GM19239 (cell line): Measurements from ENCODE around the gene TEAD2.
"Not testable (repeated sequence)": the region's sequence is repeated elsewhere in the genome, so short reads cannot be mapped to it uniquely, and the experiment has no call there.

Experiments used
- DNase-seq: peaks from one replicate; pipeline ENCODE4 v3.0.0; 2011; ENCODE audit warnings: low spot score; ENCODE audit not compliant: insufficient read length
- FAIRE-seq: peaks from 2 replicates; lab custom pipeline; 2011; peaks lifted over from hg19 to GRCh38; lab: Jason Lieb, UNC

Gene TEAD2

DNA sequence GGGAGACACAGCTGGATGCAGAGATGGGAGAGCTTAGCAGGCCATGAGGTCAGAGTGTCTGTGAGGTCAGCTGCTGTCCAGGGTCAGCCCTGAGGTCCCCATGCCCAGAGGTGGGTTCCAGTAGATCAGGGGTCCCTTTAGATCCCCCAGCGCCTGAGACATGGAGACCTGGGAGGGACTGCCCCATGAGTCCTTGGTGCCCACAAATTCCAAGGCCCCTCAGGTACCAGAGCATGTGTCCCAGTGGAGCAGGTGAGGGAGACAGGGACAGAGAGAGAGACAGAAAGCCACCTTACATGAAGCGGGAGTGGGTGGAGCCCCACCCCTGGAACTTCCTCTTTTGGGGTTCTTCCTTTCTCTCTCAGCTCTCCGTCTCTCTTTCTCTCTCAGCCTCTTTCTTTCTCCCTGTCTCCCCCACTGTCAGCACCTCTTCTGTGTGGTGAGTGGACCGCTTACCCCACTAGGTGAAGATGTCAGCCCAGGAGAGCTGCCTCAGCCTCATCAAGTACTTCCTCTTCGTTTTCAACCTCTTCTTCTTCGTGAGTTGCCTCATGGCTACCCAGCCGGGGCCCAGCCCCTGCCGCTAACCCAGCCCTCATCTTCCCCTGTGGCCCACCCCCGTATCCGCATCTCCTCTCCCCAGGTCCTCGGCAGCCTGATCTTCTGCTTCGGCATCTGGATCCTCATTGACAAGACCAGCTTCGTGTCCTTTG, 27.0 kb downstream of the TEAD2 start, which contains the start of gene CD37:
Gene CD37, plus strand, starts transcription at position 336 of the 713 bp plus-strand sequence. Its CDS starts 135 bp downstream, at position 471.
- FAIRE-seq = peak; percentile 99
- peak; percentile 60 for DNase-seq

DNA sequence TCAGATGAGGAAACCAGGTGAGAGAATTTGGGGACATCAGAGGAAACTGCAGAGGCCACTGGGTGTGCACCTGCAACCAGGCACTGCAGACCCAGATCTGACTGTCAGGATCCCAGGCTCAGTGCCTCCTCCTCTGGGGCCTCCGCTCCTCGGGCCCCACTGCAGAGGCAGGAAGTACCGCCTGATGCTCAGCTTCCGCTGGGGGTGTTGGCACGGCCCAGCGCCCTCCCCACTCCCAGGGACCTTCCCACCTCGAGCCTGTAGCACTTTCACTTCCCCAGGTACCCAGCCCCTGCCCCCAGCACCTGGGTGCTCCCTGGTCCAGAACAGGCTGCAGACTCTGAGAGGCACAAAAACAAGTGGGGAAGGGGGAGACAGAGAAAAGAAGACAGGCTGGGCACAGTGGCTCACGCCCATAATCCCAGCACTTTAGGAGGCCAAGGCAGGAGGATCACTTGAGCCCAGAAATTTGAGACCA, 28.4 kb downstream of the TEAD2 start:
- DNase-seq (peak; percentile 52), FAIRE-seq (peak; percentile 87)

DNA sequence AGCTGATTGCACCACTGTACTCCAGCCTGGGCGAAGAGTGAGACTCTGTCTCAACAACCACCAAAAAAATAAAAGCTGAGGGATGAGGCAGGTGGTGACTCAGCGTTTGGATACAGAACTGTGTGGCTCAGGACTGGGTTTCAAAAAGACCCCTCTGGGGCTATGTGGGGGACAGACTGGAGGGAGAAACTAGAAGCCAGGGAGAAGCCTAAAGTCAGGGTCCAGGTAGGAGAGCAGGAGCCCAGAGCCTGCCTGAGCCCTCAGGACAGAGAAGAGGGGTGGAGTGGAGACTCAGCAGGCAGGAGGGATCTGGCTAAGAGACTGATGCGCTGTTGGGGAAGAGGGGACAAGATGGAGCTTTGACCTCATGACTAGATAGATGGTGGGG, 28.8 kb downstream of the TEAD2 start:
- no peak for DNase-seq
- peak; percentile 23 for FAIRE-seq

DNA sequence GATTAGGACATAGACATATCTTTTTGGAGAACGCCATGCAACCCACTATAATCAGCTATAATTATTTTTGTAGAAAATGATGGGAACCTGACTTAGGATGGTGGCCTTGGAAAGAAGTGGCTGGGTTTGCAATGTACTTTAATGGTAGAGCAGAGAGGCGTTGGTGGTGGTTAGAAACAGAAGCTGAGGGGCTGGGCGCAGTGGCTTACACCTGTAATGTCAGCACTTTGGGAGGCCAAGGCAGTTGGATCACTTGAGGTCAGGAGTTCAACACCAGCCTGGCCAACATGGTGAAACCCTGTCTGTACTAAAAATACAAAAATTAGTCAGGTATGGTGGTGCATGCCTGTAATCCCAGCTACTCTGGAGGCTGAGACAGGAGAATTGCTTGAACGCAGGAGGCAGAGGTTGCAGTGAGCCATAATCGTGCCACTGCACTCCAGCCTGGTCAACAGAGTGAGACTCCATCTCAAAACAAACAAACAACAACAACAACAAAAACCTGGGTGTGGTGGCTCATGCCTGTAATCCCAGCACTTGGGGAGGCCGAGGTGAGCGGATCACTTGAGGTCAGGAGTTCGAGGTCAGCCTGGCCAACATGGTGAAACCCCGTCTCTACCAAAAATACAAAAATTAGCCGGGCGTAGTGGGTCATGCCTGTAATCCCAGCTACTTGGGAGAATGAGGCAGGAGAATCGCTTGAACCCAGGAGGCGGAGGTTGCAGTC, 29.4 kb downstream of the TEAD2 start:
- not testable (repeated sequence) for DNase-seq, FAIRE-seq

DNA sequence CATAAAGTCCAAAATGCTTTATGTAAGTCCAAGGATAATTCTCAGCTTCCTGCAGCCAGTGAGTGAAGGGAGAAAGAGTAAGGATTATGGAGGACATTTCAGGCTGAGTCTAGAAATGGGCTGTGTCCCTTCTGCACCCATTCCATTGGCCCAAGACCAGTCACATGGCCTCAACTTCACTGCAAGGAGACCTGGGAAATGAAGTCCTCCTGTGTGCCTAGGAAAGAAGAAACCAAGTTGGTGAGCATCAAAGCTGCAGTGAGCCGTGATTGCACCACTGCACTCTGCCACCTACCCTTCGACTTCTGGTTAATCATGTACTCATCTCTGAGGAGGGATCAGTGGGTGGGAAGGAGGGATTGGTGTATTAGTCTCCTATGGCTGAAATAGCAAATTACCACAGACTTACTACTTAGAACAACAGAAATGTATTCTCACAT, 30.6 kb downstream of the TEAD2 start:
- FAIRE-seq (peak; percentile 96), DNase-seq (peak; percentile 59)

DNA sequence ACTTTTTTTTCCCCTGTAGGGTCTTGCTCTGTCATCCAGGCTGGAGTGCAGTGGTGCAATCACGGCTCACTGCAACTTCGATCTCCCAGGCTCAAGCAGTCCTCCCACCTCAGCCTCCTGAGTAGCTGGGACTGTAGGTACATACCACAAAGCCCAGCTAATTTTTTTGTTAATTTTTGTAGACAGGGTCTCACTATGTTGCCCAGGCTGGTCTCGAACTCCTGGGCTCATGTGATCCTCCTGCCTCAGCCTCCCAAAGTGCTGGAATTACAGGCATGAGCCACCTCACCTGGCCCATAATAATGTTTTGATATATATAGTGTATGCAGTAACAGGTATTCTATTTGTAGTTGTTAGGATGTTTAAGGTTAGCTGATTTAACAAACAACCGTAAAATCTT, 31.0 kb downstream of the TEAD2 start:
- DNase-seq, FAIRE-seq: not testable (repeated sequence)

DNA sequence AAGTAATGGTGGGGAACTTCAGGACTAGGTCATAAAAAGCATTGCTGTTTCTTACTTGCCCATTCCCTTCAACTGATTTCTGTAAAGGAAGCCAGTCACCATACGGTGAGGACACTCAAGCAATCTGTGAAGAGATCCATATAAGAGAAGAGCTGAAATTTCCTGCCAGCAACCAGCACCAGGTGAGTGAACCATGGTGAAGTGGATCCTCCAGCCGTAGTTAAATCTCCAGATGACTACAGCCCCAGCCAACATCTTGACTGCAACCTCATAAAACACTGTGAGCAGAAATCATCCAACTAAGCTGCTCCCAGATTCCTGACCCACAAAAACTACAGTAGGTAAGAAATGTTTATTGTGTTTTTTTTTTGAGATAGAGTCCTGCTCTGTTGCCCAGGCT, 33.5 kb downstream of the TEAD2 start:
- FAIRE-seq (peak; percentile 74), DNase-seq (no peak)

DNA sequence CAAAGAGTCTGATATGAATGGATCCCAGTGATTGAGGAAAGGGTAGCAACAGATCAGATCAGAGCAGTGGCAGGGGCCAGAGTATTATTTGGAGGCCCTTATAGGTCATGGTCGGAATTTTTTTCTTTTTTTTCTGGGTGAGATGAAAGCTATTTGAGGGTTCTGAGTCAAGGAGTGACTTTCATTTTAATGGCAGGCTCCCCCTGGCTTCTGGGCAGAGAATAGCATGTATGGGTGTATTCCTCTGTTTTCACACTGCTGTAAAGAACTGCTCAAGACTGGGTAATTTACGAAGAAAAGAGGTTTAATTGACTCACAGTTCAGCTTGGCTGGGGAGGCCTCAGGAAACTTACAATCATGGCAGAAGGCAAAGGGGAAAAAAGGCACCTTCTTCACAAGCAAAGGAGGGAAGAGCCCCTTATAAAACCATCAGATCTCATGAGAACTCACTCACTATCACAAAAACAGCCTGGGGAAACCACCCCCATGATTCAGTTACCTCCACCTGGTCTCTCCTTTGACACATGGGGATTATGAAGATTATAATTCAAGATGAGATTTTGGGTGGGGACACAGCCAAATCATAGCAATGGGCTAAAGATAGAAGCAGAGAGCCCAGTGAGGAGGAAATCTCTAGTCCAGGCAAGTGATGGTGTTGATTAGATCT, 34.2 kb downstream of the TEAD2 start:
- DNase-seq (no peak), FAIRE-seq (no peak)

DNA sequence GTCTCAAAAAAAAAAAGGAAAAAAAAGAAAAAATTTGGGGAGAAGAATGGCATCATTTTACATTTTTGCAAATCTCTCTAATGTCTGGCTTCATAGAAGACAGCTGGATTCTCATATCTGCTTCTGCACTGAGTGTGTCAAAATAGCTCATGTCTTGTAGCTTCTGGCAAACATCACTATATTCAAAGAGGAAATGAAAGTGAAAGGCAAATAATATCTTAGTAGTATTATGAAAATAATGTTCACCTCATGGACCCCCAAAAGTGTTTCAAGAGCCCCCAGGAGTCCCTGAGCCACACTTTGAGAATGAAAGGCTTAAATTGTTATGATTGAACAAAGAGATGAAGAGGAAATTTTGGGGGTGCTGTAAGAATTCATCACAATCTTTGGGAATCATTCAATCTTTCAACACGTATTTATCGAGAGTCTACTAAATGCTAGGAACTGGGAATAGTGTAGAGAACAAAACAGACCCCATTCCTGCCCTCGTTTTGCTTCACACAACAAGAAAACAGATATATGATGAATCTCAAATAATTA, 36.0 kb downstream of the TEAD2 start:
- peak; percentile 86 for FAIRE-seq

DNA sequence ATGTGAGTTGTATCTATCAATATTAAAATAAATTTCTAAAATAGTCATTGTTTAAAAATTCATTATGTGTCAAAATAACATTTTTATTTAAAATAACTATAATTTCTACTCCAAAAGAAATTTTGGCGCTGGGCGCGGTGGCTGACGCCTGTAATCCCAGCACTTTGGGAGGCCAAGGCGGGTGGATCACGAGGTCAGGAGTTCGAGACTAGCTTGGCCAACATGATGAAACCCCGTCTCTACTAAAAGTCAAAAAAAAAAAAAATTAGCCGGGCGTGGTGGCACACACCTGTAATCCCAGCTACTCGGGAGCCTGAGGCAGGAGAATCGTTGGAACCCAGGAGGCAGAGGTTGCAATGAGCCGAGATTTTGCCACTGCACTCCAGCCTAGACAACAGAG, 36.5 kb downstream of the TEAD2 start:
- DNase-seq, FAIRE-seq: not testable (repeated sequence)

More for the DNA sequence above, 36.0 kb downstream of the TEAD2 start:
- no peak for DNase-seq

DNA sequence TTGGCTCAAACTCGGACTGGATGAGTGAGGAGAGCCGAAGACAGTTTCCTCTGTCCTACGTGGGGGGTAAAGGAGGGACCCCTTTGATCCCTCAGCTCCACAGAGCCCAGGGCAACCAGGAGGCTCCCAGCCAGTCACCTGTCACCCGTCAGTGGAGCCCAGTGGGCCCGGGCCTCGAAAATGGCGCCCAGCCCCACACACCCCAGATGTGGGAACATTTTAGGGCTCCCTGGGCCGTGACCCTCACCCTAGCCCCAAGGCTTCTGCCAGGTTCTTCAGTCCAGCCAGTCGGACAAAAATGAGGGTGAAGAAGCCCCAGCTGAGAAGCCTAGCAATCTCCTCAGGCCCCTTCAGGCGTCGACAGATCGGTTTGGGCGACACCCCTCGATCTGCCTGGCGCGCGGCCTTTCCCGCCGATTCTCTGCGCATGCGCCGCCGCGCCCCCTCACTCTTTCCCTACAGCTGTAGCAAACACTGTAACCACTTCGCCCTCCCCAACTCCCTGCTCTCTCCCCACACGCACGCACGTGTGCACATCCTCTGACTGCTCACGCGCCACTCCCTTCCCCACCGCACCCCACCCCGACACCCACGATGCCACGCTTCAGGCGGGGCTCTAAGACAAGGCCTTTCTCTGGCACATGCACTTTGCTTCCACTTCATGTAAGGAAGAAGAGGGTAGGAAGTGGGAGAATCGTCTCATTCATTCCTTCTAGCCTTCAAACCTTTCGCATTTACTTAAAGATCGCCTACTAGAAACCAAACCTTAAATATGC, 37.2 kb downstream of the TEAD2 start, which contains the start of gene SLC6A16:
Gene SLC6A16, minus strand, starts transcription at position 391 of the 776 bp plus-strand sequence. CDS start 13,844 bp downstream, outside the sequence.
- no peak for FAIRE-seq
- DNase-seq = no peak

DNA sequence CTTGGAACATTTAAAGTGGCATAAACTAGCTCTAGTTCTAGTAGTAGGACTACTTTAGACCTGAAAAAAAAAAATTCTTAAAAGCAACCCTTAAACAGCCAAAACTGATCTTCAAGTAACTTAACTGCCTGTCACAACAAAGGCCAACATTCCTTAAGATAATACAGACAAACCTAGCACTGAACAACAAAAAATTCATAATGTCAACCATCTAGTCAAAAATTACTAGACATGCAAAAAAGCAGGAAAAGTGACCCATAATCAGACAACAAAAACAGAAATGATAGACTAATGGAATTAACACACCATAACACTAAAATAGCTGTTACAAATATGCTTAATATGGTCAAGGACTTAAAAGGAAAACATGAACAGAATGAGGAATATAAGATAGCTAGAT, 43.9 kb downstream of the TEAD2 start:
- FAIRE-seq (no peak), DNase-seq (no peak)

DNA sequence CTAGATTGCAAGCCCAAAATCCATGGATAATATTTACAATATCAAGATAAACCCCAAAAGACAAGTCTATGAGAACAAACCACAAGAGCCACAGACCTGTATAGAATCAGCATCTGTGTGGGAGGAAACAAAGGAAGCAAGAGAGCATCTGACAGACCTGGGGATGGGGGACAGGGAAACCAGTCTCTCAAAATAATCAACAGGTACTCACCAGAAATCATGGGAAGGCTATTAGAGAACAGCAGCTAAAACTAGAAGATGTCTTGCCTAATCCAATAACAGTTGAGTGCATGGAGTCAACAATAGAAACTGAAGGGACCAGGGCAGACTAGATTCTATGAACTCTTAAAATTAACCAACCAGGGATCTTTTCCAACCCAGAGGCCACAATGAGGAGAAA, 45.9 kb downstream of the TEAD2 start:
- DNase-seq = no peak
- peak; percentile 76 for FAIRE-seq

DNA sequence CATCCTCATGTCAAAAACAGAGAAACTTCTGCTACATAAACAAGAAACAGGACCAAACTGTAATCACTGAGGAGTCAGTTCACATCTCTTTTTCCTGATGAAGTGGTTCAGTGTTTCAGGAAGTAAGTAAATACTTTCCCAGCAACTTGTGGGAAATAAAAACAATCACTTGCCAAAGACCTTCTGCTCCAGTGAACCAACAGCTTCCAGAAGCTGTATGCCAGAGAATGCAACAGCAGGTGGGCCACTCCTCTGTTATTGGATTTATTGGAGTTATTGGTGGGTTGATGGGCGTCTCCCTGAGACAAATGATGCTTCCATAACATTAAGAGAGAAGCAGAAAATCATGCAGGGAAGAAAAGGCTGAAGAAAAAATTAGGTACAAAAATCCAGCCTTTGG, 47.1 kb downstream of the TEAD2 start:
- FAIRE-seq = no peak
- DNase-seq = no peak

DNA sequence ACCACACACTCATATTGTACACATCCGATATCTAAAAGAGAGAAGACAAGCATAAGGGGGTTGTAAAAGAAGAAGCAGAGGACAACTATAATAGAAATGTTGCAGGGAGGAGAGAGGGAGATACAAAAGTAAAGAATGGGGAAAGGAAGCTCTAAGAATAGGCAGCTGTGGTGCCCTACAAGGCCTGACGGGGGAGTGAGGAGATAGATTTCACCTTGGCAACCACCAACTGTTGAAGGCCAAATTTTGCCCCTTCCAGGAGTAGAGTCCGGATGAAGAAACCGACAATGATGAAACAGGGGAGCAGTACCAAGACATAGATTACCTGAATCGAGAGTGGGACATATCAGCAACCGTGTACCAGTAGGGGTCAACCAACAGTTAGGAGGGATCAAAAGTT, 53.1 kb downstream of the TEAD2 start:
- FAIRE-seq = no peak

DNA sequence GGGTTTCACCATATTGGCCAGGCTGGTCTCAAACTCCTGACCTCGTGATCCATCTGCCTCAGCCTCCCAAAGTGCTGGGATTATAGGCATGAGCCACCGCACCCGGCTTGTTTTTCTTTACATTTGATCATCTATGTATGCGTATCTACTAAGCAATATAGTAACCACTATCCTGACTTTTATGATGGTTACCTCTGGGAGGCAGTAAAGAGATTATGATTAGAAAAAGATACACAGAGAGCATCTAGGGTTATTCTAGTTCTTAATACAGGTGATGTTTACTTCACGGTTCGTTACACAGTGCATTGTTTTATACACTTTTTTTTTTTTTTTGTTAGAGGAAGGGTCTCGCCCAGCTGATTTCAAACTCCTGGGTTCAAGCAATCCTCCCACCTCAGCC, 55.5 kb downstream of the TEAD2 start:
- not testable (repeated sequence) for FAIRE-seq

More for the DNA sequence above, 53.1 kb downstream of the TEAD2 start:
- no peak for DNase-seq

DNA sequence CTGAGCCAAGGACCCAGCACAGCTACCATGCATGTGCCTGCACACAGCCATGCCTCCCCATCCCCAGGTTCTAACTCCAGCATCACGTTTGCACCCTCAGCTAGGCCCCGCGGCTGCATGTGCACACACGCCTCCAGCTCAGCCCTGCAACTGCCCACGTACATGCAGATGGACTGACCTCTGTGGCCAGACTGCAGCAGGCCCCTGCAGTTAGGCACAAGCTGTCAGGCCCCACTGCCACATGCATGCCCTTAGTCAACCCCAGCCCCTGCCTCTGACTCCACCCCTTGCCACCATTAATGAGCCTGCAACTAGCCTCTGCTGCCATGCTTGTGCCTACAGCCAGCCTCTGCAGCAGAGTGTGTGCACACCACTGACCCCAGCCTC, 60.4 kb downstream of the TEAD2 start:
- no peak for FAIRE-seq
- DNase-seq = no peak

More for the DNA sequence above, 55.5 kb downstream of the TEAD2 start:
- DNase-seq = not testable (repeated sequence)

DNA sequence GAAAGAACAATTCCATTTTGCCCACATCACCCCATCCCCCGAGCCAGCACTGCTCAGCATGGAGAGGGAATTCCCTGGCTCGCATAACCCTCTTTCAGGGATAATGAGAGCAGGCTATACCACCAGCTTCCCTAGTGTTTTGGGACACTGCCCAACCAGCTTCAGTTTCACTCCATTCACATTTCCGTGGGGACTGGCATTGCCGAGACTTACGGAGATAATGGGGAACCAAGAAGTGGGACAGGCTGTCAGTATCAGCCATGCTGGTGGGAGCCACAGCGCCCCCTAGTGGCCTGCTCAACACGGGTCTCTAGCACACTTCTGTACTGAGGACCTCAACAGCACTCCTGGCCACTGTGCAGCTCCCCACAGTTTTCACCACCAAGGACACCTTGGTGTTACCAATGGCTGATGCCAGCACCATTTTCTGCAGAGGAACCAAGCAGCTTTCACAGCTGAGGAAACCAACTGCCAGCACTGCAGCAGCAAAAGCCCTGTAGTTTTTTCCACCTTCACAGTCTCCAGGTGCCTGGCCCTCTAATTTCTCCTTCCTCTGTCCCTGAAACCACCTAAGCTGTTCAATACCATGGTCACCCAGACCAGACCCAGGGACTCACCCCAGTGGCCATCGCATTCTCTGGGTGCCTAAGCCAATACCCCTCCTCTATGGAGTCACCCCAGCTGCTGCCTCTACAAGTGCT, 60.9 kb downstream of the TEAD2 start:
- FAIRE-seq = peak; percentile 93

DNA sequence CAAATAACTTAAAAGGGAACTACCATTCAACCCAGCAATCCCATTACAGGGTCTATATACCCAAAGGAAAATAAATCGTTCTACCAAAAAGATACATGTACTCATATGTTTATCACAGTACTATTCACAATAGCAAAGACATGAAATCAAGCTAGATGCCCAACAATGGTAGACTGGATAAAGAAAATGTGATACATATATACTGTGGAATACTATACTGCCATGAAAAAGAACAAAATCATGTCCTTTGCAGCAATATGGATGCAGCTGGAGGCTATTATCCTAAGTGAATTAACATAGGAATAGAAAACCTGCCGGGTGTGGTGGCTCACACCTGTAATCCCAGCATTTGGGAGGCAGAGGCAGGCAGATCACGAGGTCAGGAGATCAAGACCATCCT, 63.6 kb downstream of the TEAD2 start:
- not testable (repeated sequence) for FAIRE-seq, DNase-seq

More for the DNA sequence above, 60.9 kb downstream of the TEAD2 start:
- peak; percentile 72 for DNase-seq
